GM23338 (cell line): ENCODE results near the gene RMI1. TPM values are rescaled to one million over a fixed set of nuclear protein-coding genes. Genes with fewer than 3 reads are reported as not detected.
A peak's percentile ranks its signal among the peaks of the same experiment; 100 is the strongest.

ENCODE experiments used
- ATAC-seq: fragments of 200-7000 bp; cut with Tn5 transposase; 3 replicates; pipeline ENCODE4 v1.9.1; 2020
- DNase-seq: peaks from one replicate; pipeline ENCODE4 v3.0.0-alpha.2; 2015; ENCODE audit warnings: low spot score
- H2AFZ ChIP-seq: fragments of 200-600 bp; sonication (generic); 2 replicates; pipeline ENCODE4 v1.8.0; 2016; ENCODE audit warnings: antibody characterized with exemption, mild to moderate bottlenecking, moderate library complexity
- H3F3A ChIP-seq: fragments of 200-600 bp; sonication (generic); replicated peaks from 2 replicates; pipeline ENCODE4 v1.8.0; 2017; ENCODE audit warnings: antibody characterized with exemption, mixed run types, low read depth
- H3K27ac ChIP-seq: fragments of 200-600 bp; sonication (generic); 2 replicates; pipeline ENCODE4 v1.6.1; 2016; ENCODE audit warnings: low read depth
- H3K27me3 ChIP-seq: fragments of 200-600 bp; sonication (generic); 2 replicates; pipeline ENCODE4 v1.8.0; 2016; ENCODE audit warnings: mild to moderate bottlenecking, mixed run types, moderate library complexity; ENCODE audit not compliant: insufficient read depth
- H3K36me3 ChIP-seq: fragments of 200-600 bp; sonication (generic); 2 replicates; pipeline ENCODE4 v1.8.0; 2016; ENCODE audit warnings: mild to moderate bottlenecking; ENCODE audit not compliant: insufficient read depth
- H3K4me1 ChIP-seq: fragments of 200-600 bp; sonication (generic); 2 replicates; pipeline ENCODE4 v1.8.0; 2016; ENCODE audit warnings: mild to moderate bottlenecking, moderate library complexity; ENCODE audit not compliant: insufficient read depth
- H3K4me2 ChIP-seq: fragments of 200-600 bp; sonication (generic); 2 replicates; pipeline ENCODE4 v1.7.1; 2017; ENCODE audit warnings: mixed run types
- H3K4me3 ChIP-seq: fragments of 200-600 bp; sonication (generic); 2 replicates; pipeline ENCODE4 v1.6.1; 2016; ENCODE audit warnings: mixed run types
- H3K79me2 ChIP-seq: fragments of 200-600 bp; sonication (generic); replicated peaks from 2 replicates; pipeline ENCODE4 v1.8.0; 2017; ENCODE audit warnings: mild to moderate bottlenecking; ENCODE audit not compliant: insufficient read depth
- H3K9me2 ChIP-seq: fragments of 200-600 bp; sonication (generic); 2 replicates; pipeline ENCODE4 v1.8.0; 2017; ENCODE audit not compliant: insufficient read depth
- H4K20me1 ChIP-seq: fragments of 200-600 bp; sonication (generic); replicated peaks from 2 replicates; pipeline ENCODE4 v1.8.0; 2017; ENCODE audit warnings: mild to moderate bottlenecking; ENCODE audit not compliant: insufficient read depth
- H3K27ac Mint-ChIP-seq: 2 replicates; pipeline ENCODE4 v1.8.0; 2020; ENCODE audit warnings: inconsistent platforms, mild to moderate bottlenecking, moderate library complexity, mixed read lengths
- H3K27me3 Mint-ChIP-seq: 3 replicates; pipeline ENCODE4 v1.8.0; 2022; ENCODE audit warnings: low read depth, mild to moderate bottlenecking, moderate library complexity, mixed read lengths, inconsistent platforms; ENCODE audit not compliant: insufficient read depth, poor library complexity
- H3K36me3 Mint-ChIP-seq: 3 replicates; pipeline ENCODE4 v1.8.0; 2021; ENCODE audit warnings: low read depth, mild to moderate bottlenecking, inconsistent platforms, moderate library complexity, mixed read lengths
- H3K4me1 Mint-ChIP-seq: 3 replicates; pipeline ENCODE4 v1.8.0; 2020; ENCODE audit warnings: mild to moderate bottlenecking, inconsistent platforms, mixed read lengths
- H3K4me3 Mint-ChIP-seq: 3 replicates; pipeline ENCODE4 v1.8.0; 2021; ENCODE audit warnings: moderate library complexity, mild to moderate bottlenecking, inconsistent platforms, mixed read lengths
- H3K9me3 Mint-ChIP-seq: 3 replicates; pipeline ENCODE4 v1.8.0; 2020; ENCODE audit warnings: moderate library complexity, mild to moderate bottlenecking, inconsistent platforms, mixed read lengths
- CTCF ChIP-seq, 2 experiments: fragments of 200-600 bp in 1 of 2; sonication (generic) in 1 of 2; conservative IDR thresholded peaks; 2 replicates each; pipeline versions ENCODE4 v1.5.1 to v1.6.1; 2016 to 2017; ENCODE audit warnings: antibody characterized with exemption in 2 of 2, low read depth in 2 of 2, mild to moderate bottlenecking in 2 of 2, moderate library complexity in 1 of 2
- ETS1 ChIP-seq: IDR thresholded peaks from 2 replicates; pipeline ENCODE4 v1.6.1; 2016; ENCODE audit warnings: antibody characterized with exemption
- EZH2phosphoT487 ChIP-seq: fragments of 200-600 bp; sonication (generic); IDR thresholded peaks from one replicate; pipeline ENCODE4 v1.8.1; 2018; ENCODE audit warnings: antibody characterized with exemption; ENCODE audit not compliant: unreplicated experiment
- NANOG ChIP-seq: IDR thresholded peaks from 2 replicates; pipeline ENCODE4 v1.6.1; 2016; ENCODE audit warnings: antibody characterized with exemption, borderline replicate concordance
- POLR2AphosphoS5 ChIP-seq: IDR thresholded peaks from 2 replicates; pipeline ENCODE4 v1.6.1; 2016; ENCODE audit warnings: antibody characterized with exemption, low read depth
- STAT1 ChIP-seq: IDR thresholded peaks from one replicate; pipeline ENCODE4 v1.6.1; 2016; ENCODE audit warnings: antibody characterized with exemption; ENCODE audit not compliant: unreplicated experiment
- ZNF331 ChIP-seq: fragments of 250-450 bp; sonication (Bioruptor Pico); IDR thresholded peaks from 2 replicates; pipeline ENCODE4 v1.5.0; 2020; ENCODE audit warnings: low read depth, mild to moderate bottlenecking, moderate library complexity
- polyA plus RNA-seq: library from polyadenylated mRNA; unstranded; fragments of >200 nt; fragmentation: Nextera tagmentation; extraction: Ambion mirVana; gene quantifications from 2 replicates; pipeline ENCODE4 v1.2.1, GENCODE V29; 2016
- total RNA-seq: library from RNA; depleted of rRNA; stranded (reverse); fragments of >200 nt; shearing (Covaris generic); gene quantifications from 2 replicates; pipeline ENCODE4 v1.2.3, GENCODE V29; 2014

The RMI1 gene
- total and polyA plus RNA-seq, 2 experiments from 2014 or later, result 16.9 to 36.1 TPM

GRCh38 chr9:83935276-83935935 is 45.2 kb upstream of the RMI1 start (continued):
- TF ChIP-seq ETS1, result no peak
- no peak for TF ChIP-seq NANOG
- TF ChIP-seq STAT1, result no peak
- TF ChIP-seq POLR2AphosphoS5, result no peak
- no peak for TF ChIP-seq CTCF (conservative IDR thresholded peaks at IDR 0.05; ENCODE audit: low read depth in 2 of 2)
- no peak for TF ChIP-seq ZNF331 (CRISPR knock-in tag)
- no peak for TF ChIP-seq EZH2phosphoT487

DNA sequence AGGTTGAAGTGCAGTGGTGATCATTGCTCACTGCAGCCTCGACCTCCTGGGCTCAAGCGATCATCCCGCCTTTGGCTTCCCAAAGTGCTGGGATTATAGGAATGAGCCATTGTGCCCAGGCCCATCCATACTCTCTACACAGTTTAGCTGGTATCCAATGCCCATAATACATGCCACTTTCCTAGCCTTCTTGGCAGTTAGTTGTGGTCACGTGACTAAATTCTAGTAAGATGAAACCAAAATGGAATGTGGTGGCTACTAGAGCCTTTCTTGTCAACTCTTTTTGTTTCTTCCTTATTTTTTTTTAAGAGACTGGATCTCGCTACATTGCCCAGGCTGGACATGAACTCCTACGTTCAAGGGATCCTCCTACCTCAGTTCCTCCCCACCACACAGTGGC is 44.1 kb upstream of the RMI1 start:
- H2AFZ ChIP-seq, result no peak overlapping the region
- Mint-ChIP-seq H3K36me3 (peaks cover 8% of the 10 kb centered on the region; the same call in 2 of the 3 replicates), H3K27ac (no peak overlapping the region), H3K9me3 (no peaks in the 10 kb centered on the region), H3K4me1 (peaks cover 17% of the 10 kb centered on the region; the same call in 2 of the 3 replicates), H3K4me3 (no peak overlapping the region), H3K27me3 (peaks cover 3% of the 10 kb centered on the region)
- ATAC-seq, result no peak
- no peak overlapping the region for H3K4me2 ChIP-seq
- H3K79me2 ChIP-seq, result no peaks in the 10 kb centered on the region
- peaks cover 3% of the 10 kb centered on the region; the same call in 1 of the 2 replicates for H3K36me3 ChIP-seq
- no peaks in the 10 kb centered on the region for H4K20me1 ChIP-seq
- no peak for TF ChIP-seq ZNF331 (CRISPR knock-in tag)
- TF ChIP-seq NANOG, result no peak
- H3K27ac ChIP-seq, result no peak overlapping the region
- DNase-seq, result no peak
- H3K4me3 ChIP-seq, result no peak overlapping the region
- H3F3A ChIP-seq, result no peaks in the 10 kb centered on the region
- H3K27me3 ChIP-seq, result no peaks in the 10 kb centered on the region
- peaks cover 8% of the 10 kb centered on the region for H3K4me1 ChIP-seq
- H3K9me2 ChIP-seq, result no peaks in the 10 kb centered on the region

- peak; percentile 73 to 79 for TF ChIP-seq CTCF (conservative IDR thresholded peaks at IDR 0.05; ENCODE audit: low read depth in 2 of 2)
- TF ChIP-seq NANOG, result no peak
- no peak overlapping the region for H3K27ac ChIP-seq
- peaks cover 3% of the 10 kb centered on the region; the same call in 1 of the 2 replicates for H3K36me3 ChIP-seq
- peaks cover 17% of the 10 kb centered on the region; the same call in 2 of the 3 replicates for H3K4me1 Mint-ChIP-seq
- no peak overlapping the region for H3K4me3 Mint-ChIP-seq
- DNase-seq, result peak; percentile 94
- no peaks in the 10 kb centered on the region for H3K9me2 ChIP-seq
- H3K4me2 ChIP-seq, result no peak overlapping the region
- H2AFZ ChIP-seq, result no peak overlapping the region
- H3K27me3 Mint-ChIP-seq, result peaks cover 3% of the 10 kb centered on the region
- peaks cover 11% of the 10 kb centered on the region; the same call in 2 of the 3 replicates for H3K36me3 Mint-ChIP-seq
- no peak overlapping the region for H3K27ac Mint-ChIP-seq
- no peaks in the 10 kb centered on the region for H3K9me3 Mint-ChIP-seq
- H3K79me2 ChIP-seq, result no peaks in the 10 kb centered on the region
- peak; percentile 76 for ATAC-seq
- H3K4me1 ChIP-seq, result peaks cover 8% of the 10 kb centered on the region
- no peak overlapping the region for H3K4me3 ChIP-seq
- no peaks in the 10 kb centered on the region for H3F3A ChIP-seq
- H4K20me1 ChIP-seq, result no peaks in the 10 kb centered on the region
- no peaks in the 10 kb centered on the region for H3K27me3 ChIP-seq
Measured at GRCh38 chr9:83937861-83938455, 42.6 kb upstream of the RMI1 start.
